Midbrain (tissue), 1 donor: Measurements from ENCODE around the gene THSD7B.
"Not testable (repeated sequence)": the region's sequence is repeated elsewhere in the genome, so short reads cannot be mapped to it uniquely, and the experiment has no call there.

ENCODE experiments used
- DNase-seq: peaks from one replicate; lab custom pipeline; 2025; lab: John Stamatoyannopoulos, UW

Gene THSD7B

DNA sequence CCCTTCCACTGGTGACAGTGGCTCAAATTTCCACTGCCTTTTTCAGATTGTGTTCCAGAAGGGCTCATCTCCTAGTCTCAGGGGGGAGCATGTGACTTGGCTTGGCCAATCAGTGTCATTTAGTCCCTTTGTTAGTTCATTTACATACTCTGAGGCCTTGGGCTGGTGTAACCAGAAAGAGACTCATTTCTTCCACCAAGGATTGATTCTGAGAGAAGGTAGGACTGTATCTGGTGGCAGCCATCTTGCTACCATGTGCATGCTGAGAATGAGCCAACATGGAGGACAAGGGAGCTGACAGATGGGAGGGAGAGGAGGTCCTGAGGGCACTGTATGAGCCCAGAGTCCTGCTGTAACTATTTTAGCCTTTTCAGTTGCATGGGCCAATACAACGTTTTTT is 191.7 kb downstream of the THSD7B start:
- no peak for DNase-seq

GRCh38 chr2:136962105-136962725 is 196.9 kb downstream of the THSD7B start:
- DNase-seq = no peak

DNA sequence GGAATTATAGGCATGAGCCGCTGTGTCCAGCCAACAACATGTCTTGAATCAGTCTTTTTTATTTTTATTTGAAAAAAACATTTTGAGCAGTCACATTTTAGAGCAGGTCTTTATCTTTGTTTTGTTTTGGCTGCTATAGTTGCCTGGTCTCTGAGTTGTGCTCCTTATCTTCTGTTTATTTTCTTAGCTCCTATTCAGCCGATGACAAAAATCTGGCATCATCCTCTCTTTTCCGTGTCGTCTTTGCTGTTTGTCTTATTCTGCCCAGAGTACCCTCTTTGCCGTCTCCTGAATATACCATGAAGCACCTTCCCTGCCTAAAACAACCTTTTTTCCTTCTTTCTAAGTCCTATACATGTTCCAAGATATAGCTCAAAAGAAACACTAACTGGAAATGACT is 201.1 kb downstream of the THSD7B start:
- no peak for DNase-seq

DNA sequence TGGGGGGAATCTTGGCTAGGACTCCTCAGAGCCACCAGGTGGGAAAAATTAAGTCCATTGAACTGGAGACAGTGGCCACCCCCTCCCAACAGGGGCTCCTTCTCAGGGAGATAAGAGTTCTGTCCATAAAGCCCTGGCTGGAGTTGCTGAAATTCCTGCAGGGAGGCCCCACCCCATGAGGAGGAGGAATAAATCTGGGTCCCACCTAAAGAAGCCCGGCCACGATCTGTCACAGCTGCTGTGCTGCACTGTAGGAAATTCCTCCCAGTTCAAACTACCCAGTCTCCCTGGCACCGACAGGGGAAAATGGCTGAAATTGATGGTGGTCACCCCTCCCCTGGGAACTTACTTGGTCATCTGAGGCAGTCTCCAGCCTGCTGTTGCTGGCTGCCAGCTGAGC is 215.0 kb downstream of the THSD7B start:
- DNase-seq = no peak

DNA sequence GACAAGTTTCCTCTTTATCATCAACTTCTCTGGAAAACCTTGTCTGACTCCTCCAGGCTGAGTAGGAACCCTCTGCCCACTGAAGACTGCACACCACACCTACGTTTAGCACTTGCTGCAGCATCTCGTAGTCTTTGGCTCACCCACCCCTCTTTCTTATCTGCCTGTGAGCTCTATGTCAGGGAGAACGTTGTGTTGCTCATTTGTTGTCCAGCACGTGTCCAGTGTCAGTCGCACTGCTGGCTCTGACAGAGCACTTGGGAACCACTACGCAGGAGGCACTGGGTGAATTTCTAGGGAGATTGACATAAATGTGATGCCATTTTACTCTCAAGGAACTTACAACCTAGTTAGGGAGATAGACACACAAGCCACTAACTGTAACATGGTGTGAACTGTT is 216.3 kb downstream of the THSD7B start:
- DNase-seq = not testable (repeated sequence)

DNA sequence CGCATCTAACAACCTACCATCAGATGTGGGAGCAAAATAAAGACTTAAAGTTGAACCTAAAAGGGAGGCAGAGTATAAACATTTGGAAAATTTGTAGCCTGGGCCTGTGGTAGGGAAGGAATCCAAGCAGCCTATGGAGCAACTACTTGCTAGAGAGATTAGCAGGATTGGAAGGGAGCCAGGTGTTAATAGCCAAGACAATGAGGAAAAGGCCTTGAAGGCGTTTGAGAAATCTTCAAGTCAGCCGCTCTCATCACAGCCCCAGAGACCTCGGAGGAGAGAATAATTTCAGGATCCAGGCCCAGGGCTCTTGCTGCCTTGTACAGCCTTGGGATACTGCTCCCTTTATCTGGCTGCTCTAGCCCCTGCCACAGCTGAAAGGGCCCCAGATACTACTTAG is 219.7 kb downstream of the THSD7B start:
- no peak for DNase-seq

DNA sequence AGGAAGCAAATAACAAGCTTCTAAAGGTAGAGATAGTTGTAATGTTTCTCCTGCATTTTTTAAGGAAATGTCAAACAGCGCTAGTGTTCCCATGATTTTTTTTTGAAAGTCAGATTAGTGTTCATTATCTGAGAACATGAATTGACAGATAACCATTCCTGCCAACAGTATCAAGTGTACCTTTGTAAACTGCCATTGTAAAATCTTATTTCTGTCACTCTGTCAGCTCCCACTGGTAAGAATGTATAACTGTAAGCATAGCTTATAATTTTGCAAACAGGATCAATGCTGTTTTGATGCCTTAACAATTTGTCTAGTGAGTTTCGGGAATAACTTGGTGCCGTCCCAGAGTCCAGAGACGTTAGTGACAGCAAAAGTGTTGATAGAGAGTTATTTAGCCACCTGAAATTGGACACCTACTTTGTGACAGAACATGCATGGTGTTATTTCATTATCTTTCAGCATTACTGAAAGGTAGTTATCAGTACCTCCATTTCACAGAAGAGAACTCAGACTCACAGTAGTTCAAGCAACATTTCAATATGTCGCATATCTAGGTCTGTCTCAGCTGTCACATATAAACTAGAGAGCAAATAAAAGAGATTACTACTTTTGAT is 221.4 kb downstream of the THSD7B start:
- DNase-seq = no peak

- DNase-seq = no peak
These were observed 225.0 kb downstream of the THSD7B start for GRCh38 chr2:136990316-136990715.

GRCh38 chr2:136994793-136995192 is 229.4 kb downstream of the THSD7B start:
- DNase-seq = no peak

GRCh38 chr2:136997557-136997956 is 232.2 kb downstream of the THSD7B start:
- no peak for DNase-seq

GRCh38 chr2:137000811-137001210 is 235.5 kb downstream of the THSD7B start:
- no peak for DNase-seq

GRCh38 chr2:137002896-137003295 is 237.6 kb downstream of the THSD7B start:
- no peak for DNase-seq

GRCh38 chr2:137005210-137005609 is 239.9 kb downstream of the THSD7B start:
- DNase-seq = no peak

- DNase-seq = no peak
These were observed 242.6 kb downstream of the THSD7B start for GRCh38 chr2:137007938-137008337.

GRCh38 chr2:137009953-137010352 is 244.6 kb downstream of the THSD7B start:
- no peak for DNase-seq

DNA sequence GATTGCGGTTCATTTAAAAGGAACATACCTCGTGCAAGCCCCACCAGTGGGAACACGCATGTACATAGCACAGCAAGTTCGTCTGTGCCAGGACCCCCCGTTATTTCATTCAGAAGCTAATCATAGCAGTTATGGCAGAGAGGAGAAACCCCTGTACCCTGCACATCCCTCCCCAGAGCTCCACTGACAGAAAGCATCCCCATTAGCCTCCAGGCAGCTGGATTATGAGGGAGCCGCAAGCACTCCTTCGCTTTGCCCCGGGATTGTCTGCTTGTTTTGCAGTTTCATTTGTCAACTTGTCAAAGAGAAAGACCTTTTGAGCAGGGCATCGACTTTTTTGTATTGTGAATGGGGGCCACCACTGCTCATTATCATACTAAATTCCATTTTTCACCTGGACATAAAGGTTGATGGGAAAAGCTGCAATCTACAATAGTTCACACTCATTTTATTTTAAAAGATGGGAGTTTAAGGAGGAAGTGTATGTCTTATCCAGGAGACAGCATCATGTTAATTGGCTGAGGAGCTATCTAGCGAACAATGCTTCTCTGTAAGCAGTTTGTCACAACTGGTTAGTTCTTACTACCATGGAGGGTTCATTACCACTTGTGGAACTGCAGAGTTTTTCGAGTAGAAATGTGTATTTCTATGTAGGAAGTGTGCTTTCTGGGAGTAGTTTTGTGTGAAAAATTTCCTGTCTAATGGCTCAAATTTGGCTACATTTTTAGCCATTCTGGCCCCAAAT is 255.3 kb downstream of the THSD7B start:
- DNase-seq = no peak

DNA sequence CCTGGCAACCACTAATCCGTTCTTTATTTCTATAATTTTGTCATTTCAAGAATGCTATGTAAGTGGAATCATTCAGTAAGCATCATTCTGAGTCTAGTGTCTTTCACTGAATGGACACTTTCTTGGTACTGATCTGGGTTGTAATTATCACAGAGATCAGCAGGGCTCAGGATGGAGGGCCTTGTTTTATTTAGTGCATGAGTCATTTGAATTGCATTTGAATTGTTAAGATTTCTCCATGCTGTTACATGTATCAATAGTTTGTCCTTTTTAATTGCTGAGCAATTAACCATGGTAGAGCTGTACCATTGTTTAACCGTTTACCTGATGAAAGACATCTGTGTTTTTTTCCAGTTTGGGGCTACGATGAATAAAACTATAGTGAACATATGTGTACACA is 256.4 kb downstream of the THSD7B start:
- DNase-seq = no peak

DNA sequence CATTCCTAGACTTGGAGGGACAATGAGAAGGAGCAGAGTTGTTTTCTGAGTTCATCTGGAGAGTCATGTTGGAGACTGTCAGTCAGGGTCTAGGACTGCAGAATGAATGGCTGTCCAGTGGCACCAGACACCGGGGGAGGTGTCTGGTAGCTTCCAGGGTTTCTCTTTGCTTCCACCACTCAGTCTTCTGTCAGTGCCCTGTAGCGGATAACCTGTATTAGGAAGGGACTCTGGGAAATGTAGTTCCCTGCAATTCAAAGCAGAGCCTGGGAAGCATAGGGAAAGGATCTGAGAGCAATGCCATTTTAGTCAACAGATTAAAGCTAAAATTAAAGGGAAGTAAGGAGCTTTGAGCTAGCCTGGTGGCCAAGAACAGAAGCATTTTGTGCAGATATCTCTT is 257.9 kb downstream of the THSD7B start:
- DNase-seq = no peak

GRCh38 chr2:137031731-137032130 is 266.4 kb downstream of the THSD7B start:
- DNase-seq = no peak

- DNase-seq = no peak
These were observed 271.3 kb downstream of the THSD7B start for GRCh38 chr2:137036619-137037018.

- DNase-seq = no peak
These were observed 274.3 kb downstream of the THSD7B start for GRCh38 chr2:137039482-137040152.

DNA sequence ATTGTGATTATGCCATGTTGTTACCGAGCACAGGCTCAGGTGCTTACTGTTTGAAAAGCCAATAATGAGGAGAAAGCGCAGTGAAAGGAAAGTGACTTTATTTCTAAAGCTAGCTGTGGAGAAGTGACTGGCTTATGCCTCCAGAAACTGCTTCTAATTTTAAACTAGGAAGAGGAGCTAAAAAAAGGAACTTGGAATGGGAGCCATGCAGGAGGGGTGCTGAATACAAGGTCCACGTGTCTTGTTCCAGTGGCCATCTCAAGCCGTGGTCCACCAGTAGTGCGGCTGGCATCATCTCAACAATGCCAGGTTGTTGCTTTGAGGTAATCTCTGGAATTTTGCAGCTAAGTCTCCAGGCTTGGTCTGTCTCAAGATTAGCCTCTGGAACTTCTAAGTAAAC is 282.0 kb downstream of the THSD7B start:
- no peak for DNase-seq

GRCh38 chr2:137048455-137048854 is 283.1 kb downstream of the THSD7B start:
- DNase-seq = no peak
